Measurements from ENCODE around the gene CMBL. TPM values are rescaled to one million over a fixed set of nuclear protein-coding genes. Genes with fewer than 3 reads are reported as not detected.
A peak's percentile ranks its signal among the peaks of the same experiment; 100 is the strongest.

Gene CMBL
- total and polyA plus RNA-seq, 2 of the 13 experiments (the other 11 are each of a cell fraction or from before 2014, with no cell fraction given) = 11.5 to 17.0 TPM

DNA sequence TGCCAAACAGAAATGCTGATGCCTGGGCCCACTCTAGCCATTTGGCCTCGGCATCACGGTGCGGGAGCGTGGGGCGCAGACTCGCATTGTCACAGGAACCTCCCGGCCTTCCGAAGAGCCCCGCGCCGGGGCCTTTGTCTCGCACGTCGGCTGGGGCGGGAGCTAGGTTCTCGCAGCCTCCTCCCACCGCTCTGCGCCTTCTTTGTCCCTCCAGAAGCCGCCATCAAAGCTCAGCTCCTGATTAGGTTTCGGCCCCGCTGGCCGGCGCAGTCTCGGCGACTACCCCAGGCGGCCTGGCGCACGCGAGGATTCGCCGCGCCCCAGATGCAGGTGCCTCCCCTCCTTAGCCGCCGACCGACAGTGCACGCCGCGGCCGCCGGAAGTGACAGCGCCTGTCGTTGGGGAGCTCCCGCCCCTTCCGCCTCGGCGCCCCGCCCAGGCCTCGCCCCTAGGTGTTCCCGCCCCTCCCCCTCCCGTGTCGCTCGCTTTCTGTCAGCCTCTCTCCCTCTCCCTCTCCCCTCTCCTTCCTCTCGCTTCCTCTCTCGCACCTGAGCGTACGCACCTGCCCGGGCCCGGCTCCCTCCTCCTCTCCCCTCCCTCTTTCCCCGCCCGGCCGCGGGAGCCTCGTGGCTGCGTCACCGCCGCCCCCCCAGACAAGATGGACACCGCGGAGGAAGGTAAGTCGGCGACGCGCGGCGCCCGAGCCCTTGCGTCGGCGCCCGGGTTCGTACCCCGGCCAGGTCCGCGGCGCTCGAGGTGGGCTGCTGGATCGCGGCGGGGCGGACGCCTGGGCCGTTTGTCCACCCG lies 45.7 kb upstream of the CMBL start, which contains the start of gene MARCHF6 (continued):
- no peak for TF ChIP-seq ZNF326 (CRISPR knock-in tag; IDR thresholded peaks at IDR 0.05; ENCODE audit: borderline replicate concordance)
- TF ChIP-seq PRMT3 (CRISPR knock-in tag; IDR thresholded peaks at IDR 0.05; ENCODE audit: borderline replicate concordance, low read depth) = peak; percentile 29; the same call in 1 of the 2 replicates
- TF ChIP-seq SSRP1 (CRISPR knock-in tag; IDR thresholded peaks at IDR 0.05) = 0 out of 2 replicates have a peak, but pooled peaks have one; percentile 38
- TF ChIP-seq ZNF572 (CRISPR knock-in tag; IDR thresholded peaks at IDR 0.05) = peak; percentile 69
- TF ChIP-seq, protein P1, sequence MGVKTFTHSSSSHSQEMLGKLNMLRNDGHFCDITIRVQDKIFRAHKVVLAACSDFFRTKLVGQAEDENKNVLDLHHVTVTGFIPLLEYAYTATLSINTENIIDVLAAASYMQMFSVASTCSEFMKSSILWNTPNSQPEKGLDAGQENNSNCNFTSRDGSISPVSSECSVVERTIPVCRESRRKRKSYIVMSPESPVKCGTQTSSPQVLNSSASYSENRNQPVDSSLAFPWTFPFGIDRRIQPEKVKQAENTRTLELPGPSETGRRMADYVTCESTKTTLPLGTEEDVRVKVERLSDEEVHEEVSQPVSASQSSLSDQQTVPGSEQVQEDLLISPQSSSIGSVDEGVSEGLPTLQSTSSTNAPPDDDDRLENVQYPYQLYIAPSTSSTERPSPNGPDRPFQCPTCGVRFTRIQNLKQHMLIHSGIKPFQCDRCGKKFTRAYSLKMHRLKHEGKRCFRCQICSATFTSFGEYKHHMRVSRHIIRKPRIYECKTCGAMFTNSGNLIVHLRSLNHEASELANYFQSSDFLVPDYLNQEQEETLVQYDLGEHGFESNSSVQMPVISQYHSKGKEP (CRISPR knock-in tag; IDR thresholded peaks at IDR 0.05) = peak; percentile 58; the same call in 1 of the 2 replicates
- TF ChIP-seq, protein P2, sequence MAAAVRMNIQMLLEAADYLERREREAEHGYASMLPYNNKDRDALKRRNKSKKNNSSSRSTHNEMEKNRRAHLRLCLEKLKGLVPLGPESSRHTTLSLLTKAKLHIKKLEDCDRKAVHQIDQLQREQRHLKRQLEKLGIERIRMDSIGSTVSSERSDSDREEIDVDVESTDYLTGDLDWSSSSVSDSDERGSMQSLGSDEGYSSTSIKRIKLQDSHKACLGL (CRISPR knock-in tag; IDR thresholded peaks at IDR 0.05) = peak; percentile 89
- TF ChIP-seq ZBTB1 (CRISPR knock-in tag; IDR thresholded peaks at IDR 0.05; ENCODE audit: borderline replicate concordance) = no peak
- no peak for TF ChIP-seq HOXA7 (CRISPR knock-in tag; IDR thresholded peaks at IDR 0.05)
- TF ChIP-seq, protein P3, sequence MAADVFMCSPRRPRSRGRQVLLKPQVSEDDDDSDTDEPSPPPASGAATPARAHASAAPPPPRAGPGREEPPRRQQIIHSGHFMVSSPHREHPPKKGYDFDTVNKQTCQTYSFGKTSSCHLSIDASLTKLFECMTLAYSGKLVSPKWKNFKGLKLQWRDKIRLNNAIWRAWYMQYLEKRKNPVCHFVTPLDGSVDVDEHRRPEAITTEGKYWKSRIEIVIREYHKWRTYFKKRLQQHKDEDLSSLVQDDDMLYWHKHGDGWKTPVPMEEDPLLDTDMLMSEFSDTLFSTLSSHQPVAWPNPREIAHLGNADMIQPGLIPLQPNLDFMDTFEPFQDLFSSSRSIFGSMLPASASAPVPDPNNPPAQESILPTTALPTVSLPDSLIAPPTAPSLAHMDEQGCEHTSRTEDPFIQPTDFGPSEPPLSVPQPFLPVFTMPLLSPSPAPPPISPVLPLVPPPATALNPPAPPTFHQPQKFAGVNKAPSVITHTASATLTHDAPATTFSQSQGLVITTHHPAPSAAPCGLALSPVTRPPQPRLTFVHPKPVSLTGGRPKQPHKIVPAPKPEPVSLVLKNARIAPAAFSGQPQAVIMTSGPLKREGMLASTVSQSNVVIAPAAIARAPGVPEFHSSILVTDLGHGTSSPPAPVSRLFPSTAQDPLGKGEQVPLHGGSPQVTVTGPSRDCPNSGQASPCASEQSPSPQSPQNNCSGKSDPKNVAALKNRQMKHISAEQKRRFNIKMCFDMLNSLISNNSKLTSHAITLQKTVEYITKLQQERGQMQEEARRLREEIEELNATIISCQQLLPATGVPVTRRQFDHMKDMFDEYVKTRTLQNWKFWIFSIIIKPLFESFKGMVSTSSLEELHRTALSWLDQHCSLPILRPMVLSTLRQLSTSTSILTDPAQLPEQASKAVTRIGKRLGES (CRISPR knock-in tag; IDR thresholded peaks at IDR 0.05; ENCODE audit: borderline replicate concordance) = no peak
- TF ChIP-seq, protein P4, sequence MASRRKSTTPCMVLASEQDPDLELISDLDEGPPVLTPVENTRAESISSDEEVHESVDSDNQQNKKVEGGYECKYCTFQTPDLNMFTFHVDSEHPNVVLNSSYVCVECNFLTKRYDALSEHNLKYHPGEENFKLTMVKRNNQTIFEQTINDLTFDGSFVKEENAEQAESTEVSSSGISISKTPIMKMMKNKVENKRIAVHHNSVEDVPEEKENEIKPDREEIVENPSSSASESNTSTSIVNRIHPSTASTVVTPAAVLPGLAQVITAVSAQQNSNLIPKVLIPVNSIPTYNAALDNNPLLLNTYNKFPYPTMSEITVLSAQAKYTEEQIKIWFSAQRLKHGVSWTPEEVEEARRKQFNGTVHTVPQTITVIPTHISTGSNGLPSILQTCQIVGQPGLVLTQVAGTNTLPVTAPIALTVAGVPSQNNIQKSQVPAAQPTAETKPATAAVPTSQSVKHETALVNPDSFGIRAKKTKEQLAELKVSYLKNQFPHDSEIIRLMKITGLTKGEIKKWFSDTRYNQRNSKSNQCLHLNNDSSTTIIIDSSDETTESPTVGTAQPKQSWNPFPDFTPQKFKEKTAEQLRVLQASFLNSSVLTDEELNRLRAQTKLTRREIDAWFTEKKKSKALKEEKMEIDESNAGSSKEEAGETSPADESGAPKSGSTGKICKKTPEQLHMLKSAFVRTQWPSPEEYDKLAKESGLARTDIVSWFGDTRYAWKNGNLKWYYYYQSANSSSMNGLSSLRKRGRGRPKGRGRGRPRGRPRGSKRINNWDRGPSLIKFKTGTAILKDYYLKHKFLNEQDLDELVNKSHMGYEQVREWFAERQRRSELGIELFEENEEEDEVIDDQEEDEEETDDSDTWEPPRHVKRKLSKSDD (CRISPR knock-in tag; IDR thresholded peaks at IDR 0.05; ENCODE audit: low read depth) = peak; percentile 80; the same call in 1 of the 2 replicates
- TF ChIP-seq, protein P5, sequence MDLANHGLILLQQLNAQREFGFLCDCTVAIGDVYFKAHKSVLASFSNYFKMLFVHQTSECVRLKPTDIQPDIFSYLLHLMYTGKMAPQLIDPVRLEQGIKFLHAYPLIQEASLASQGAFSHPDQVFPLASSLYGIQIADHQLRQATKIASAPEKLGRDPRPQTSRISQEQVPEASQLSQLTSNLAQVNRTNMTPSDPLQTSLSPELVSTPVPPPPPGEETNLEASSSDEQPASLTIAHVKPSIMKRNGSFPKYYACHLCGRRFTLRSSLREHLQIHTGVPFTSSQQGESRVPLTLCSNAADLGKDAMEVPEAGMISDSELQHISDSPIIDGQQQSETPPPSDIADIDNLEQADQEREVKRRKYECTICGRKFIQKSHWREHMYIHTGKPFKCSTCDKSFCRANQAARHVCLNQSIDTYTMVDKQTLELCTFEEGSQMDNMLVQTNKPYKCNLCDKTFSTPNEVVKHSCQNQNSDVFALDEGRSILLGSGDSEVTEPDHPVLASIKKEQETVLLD (CRISPR knock-in tag; IDR thresholded peaks at IDR 0.05; ENCODE audit: low read depth) = peak; percentile 64

Measured in HepG2 (cell line).